GM10248 (cell line): ENCODE measurements around the gene PABPN1.

ENCODE experiments used
- CTCF ChIA-PET: fragments of 300-600 bp; sonication (Branson Sonifier 250); formaldehyde crosslinking; extraction: SDS; loops from one replicate; lab custom pipeline; 2021; ENCODE audit warnings: antibody characterized with exemption; lab: Yijun Ruan, JAX
- POLR2A ChIA-PET: fragments of 350-650 bp; sonication (Branson Sonifier 250); formaldehyde crosslinking; extraction: SDS; loops from one replicate; lab custom pipeline; 2020; ENCODE audit warnings: antibody characterized with exemption; lab: Yijun Ruan, JAX
- DNase-seq: peaks from one replicate; pipeline ENCODE4 v3.0.0; 2012; ENCODE audit errors: extremely low spot score
- TF ChIP-seq, protein P1 (sequence below): IDR thresholded peaks from 2 replicates; pipeline ENCODE4 v1.5.1; 2012; ENCODE audit warnings: mild to moderate bottlenecking, low read depth; ENCODE audit errors: extremely low read depth, missing control alignments, control extremely low read depth

The PABPN1 gene

DNA sequence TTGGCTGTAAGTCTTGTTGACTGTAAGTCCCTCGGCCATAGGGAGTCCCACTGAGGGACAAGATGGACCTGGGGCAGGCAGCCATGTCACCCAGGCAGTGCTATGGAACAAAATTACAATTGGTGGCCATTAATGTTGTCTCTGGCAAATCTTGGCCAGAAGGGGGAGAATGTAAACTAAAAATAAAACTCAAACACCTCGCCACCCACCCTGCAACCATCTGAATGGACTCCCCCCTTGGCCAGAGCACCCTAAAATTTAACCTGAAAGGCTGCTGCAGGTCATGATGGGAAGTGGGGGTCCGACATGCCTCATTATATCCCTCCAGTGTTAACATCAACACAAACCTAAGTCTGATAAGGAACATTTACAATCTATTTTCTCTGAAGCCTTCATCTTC, 23.2 kb downstream of the PABPN1 start:
- TF ChIP-seq, protein P1, sequence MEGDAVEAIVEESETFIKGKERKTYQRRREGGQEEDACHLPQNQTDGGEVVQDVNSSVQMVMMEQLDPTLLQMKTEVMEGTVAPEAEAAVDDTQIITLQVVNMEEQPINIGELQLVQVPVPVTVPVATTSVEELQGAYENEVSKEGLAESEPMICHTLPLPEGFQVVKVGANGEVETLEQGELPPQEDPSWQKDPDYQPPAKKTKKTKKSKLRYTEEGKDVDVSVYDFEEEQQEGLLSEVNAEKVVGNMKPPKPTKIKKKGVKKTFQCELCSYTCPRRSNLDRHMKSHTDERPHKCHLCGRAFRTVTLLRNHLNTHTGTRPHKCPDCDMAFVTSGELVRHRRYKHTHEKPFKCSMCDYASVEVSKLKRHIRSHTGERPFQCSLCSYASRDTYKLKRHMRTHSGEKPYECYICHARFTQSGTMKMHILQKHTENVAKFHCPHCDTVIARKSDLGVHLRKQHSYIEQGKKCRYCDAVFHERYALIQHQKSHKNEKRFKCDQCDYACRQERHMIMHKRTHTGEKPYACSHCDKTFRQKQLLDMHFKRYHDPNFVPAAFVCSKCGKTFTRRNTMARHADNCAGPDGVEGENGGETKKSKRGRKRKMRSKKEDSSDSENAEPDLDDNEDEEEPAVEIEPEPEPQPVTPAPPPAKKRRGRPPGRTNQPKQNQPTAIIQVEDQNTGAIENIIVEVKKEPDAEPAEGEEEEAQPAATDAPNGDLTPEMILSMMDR: no peak
- DNase-seq: no peak
- ChIA-PET CTCF (interaction anchor here (0.9 to 1.8 kb wide), 3 partner anchors 8 to 36 kb away, joined by 3 to 9 read pairs (median 3); no protein-coding TSS in a partner anchor), POLR2A (no interaction called here)

GRCh38 chr14:23345987-23346692, 24.9 kb downstream of the PABPN1 start:
- DNase-seq: no peak
- CTCF ChIA-PET: interaction anchor here (1.6 to 2.0 kb wide), 5 partner anchors 14 to 226 kb away, joined by 3 to 9 read pairs (median 4); no protein-coding TSS in a partner anchor
- TF ChIP-seq, protein P1: no peak
- POLR2A ChIA-PET: no interaction called here

GRCh38 chr14:23346693-23347405, 25.6 kb downstream of the PABPN1 start:
- CTCF ChIA-PET: interaction anchor here (1.8 to 2.0 kb wide), 2 partner anchors 37 to 226 kb away, joined by 4 to 6 read pairs; no protein-coding TSS in a partner anchor
- POLR2A ChIA-PET: no interaction called here
- TF ChIP-seq, protein P1: no peak
- DNase-seq: no peak

- TF ChIP-seq, protein P1: no peak
- ChIA-PET CTCF (interaction anchor here (1.2 kb wide), 1 partner anchor 76 kb away, joined by 3 read pairs; no protein-coding TSS in a partner anchor), POLR2A (no interaction called here)
- DNase-seq: no peak
These were observed 26.4 kb downstream of the PABPN1 start for GRCh38 chr14:23347406-23348296.

- CTCF ChIA-PET: interaction anchor here (1.2 kb wide), 1 partner anchor 76 kb away, joined by 3 read pairs; no protein-coding TSS in a partner anchor
- TF ChIP-seq, protein P1: no peak
These were observed 27.0 kb downstream of the PABPN1 start for GRCh38 chr14:23348297-23348655.

GRCh38 chr14:23349156-23349845, 28.0 kb downstream of the PABPN1 start:
- TF ChIP-seq, protein P1: no peak

More at GRCh38 chr14:23348297-23348655, 27.0 kb downstream of the PABPN1 start:
- POLR2A ChIA-PET: no interaction called here
- DNase-seq: no peak

More at GRCh38 chr14:23349156-23349845, 28.0 kb downstream of the PABPN1 start:
- ChIA-PET CTCF (interaction anchor here (1.2 kb wide), 1 partner anchor 31 kb away, joined by 5 read pairs; no protein-coding TSS in a partner anchor), POLR2A (no interaction called here)
- no peak for DNase-seq
